GM19351 (cell line): Measurements from ENCODE around the gene BCAM.

Experiments used
- ATAC-seq: cut with Tn5 transposase; IDR thresholded peaks from one replicate; pipeline ENCODE4 v1.9.1; 2021; ENCODE audit warnings: mild to moderate bottlenecking, moderate library complexity; ENCODE audit not compliant: unreplicated experiment

Gene BCAM

DNA sequence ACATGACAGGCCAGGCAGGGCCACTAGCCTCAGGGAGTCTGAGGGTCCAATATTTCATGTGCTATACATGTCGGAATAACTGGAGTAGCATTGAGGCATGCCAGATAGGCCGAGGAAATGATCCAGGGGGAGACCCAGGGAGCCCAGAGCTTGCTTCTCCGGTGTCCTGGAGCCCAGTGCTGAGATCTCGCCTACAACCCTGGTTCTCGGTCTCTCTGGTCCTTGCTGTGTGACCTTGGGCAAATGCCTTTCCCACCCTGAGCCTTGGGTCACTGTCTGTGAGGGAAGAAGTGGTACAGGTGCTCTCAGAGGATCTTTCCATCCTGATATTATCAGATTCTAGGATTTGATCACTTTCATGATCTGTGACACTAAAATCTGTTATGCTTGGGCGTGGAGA is 19.9 kb upstream of the BCAM start:
- ATAC-seq = no peak

DNA sequence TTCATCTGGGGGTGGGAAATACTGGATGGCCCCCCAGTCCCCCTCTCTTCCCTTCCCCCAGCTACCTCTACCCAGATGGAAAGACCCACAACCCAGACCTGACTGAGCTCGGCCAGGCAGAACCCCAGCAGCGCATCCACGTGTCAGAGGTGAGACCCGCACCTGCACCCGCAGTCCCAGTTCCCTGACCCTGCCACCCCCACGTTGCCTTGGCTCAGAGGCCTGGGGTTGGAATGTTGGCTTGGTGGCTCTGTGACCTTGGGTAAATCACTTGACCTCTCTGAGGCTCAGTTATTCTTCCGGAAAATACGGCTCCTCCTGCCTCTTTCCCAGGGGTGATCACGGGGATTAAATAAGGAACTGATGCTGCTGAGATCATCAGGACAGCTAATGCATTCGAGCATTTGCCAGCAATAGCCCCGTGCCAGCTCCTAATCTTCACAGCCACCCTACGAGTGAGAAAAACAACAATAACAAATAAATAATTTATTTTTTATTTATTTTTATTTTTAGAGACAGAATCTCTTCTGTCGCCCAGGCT is 18.9 kb upstream of the BCAM start:
- no peak for ATAC-seq

DNA sequence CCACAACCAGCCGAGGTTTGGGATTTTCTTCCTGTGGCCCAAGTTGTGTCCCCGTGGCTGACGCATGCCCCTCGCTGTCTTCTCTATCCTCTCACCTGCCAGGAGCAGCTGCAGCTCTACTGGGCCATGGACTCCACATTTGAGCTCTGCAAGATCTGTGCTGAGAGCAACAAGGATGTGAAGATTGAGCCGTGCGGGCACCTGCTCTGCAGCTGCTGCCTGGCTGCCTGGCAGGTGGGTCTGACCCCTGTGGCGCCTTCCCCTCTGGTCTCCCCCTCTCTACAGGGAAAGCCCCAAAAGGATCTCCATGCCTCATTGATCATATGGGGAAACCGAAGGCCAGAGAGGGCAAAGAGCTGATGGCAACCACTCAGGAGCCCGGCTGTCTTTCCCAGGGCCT is 16.6 kb upstream of the BCAM start:
- no peak for ATAC-seq

DNA sequence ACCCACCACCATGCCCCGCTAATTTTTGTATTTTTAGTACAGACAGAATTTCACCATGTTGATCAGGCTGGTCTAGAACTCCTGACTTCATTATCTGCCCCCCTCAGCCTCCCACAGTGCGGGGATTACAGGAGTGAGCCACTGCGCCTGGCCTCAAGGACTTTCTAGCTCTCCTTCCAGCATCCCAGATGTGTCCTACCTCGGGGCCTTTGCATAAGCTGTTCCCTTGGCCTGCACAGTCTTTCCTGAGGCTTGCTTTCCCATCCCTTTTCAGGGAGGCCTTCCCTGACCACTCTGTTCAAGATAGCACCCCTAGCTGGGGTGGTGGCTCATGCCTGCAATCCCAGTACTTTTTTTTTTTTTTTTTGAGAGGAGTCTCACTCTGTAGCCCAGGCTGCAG is 14.3 kb upstream of the BCAM start:
- no peak for ATAC-seq

DNA sequence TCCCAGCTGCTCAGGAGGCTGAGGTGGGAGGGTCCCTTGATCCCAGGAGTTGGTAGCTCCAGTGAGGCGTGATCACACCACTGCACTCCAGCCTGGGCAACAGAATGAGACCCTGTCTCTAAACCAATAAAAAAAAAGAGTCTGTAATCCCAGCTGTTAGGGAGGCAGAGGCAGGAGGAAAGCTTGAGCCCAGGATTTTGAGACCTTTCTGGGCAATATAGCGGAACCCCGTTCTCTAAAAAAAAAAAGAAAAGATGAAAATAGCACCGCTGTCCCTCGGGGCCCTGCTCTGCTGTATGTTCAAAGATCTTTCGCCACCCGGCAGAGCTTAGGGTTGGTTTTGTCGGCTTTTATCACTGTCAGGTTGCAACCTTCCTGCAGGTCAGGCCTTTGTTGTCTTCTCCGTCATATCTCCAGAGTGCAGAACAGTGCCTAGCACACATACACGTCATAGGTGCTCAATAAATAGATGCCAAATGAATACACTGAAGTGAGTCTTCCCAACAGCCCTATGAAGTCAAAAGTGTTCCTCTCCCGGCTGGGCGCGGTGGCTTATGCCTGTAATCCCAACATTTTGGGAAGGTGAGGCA is 13.4 kb upstream of the BCAM start:
- no peak for ATAC-seq

DNA sequence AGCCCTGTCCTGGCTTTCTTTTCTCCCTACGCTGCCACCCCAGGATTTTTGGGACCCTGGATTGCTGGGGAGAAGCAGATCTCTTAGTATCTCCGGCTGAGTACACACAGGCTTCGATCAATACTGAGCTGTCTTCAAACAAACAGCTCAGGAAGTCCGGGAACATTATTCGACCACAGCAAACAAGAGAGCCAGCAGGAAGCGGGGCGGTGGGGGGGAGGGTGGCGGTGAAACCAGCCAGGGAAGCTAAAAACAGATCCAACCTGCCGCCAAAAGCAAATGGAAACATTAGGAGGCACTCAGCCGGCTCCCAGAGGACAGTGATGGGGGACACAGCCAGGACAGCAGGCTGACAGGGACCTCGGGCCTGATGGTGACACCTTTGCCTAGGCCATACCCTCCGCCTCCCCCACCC is 12.2 kb upstream of the BCAM start:
- no peak for ATAC-seq

DNA sequence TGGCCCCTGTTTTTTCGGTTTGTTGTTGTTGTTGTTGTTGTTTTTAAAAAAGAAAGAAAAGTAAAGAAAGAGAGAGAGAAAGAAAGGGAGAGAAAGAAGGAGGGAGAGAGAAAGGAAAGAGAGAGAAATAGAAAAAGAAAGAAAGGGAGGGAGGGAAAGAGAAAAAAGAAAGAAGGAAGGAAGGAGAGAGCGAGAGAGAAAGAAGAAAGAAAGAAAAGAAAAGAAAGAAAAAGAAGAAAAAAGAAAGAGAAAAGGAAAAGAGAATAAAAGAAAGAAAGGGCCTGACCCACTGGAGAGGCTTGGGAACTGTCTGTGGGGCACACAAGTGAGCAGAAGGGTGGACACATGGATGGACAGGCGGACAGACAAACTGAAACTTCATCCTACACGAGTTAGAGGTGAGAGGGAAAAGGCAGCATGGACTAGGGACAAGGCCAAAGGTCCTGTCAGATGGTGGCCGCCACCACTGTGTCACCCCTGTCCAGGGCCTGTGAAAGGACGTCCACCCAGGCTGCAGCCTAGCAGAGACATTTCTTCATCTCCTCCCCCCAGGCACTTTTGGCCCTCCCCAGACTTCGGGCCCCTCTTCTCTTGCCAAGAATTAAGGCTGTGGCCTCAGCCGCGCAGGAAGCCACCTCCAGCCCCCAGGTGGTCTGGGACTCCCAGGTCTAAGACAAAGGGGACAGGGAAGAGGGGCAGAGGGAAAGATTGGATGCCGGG is 9.1 kb upstream of the BCAM start:
- no peak for ATAC-seq

DNA sequence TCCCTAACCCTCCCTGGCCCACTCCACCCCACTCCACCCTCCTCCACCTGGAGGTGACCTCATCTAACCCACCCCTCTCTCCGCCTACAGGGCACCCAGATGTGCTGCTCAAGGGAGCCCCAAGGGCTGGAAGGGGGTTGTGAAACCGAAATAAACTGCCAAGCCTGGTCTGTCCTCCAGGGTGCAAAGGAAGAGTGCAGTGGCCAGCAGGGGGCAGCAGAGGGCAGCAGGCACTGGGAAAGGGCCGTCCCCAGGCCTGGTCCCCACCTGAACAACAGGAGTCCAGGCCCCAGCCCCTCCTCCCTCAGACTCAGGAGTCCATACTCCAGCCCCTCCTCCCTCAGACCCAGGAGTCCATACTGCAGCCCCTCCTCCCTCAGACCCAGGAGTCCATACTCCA is 8.4 kb upstream of the BCAM start:
- ATAC-seq = peak; percentile 75

DNA sequence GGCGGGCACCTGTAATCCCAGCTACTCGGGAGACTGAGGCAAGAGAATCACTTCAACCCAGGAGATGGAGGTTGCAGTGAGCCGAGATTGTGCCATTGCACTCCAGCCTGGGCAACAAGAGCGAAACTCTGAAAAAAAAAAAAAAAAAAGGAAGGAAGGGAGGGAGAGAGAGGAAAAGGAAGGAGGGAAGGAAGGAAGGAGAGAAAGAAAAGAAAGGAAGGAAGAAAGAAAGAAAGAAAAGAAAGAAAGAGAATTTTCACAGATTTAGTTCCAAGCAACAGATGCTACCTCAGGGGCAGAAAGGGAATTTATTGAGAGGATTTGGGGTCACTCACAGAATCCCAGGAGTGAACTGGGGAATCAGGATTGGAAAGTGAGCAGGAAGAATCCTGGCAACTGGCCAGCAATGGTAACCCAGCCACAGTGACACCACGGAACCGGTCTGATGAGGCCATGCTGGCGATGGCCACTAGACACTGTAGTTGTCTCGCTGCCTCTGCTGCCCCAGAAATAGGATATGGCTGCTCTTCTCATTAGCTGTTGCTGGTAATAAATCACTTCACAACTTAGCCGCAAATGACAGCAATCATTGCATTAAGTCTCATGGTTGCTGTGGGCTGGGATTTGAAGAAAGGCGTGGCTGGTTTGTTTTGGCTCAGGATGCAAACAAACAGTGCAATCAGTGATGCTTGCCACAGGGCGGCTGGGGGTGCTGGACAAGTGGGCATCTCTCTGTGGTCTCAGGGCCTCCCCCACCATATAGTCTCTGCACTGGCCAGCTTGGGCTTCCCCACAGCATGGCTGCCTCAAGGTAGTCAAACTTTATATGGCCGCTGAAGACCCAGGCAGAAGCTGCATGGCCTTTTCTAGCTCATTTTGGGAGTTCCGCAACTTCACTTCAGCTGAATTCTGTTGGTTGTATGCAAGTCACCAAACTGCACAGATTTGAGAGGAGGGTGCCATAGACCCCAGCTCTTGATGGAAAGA is 5.2 kb upstream of the BCAM start:
- no peak for ATAC-seq

DNA sequence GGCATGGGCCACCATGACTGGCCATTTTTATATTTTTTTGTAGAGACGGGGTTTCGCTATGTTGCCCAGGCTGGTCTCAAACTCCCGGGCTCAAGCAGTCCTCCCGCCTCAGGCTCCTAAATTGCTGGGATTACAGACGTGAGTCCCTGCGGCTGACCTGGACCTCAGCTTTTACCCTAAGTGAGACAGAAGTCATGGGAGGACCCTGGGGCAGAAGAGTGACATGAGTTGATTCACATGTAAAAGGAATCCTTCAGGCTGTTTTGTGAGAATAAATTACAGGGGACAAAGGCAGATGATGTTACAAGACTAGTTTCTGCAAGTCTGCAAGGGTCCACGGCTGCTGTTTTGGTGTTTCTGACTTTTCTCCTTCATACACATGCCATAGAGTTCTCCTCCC is 2.6 kb upstream of the BCAM start:
- ATAC-seq = no peak

DNA sequence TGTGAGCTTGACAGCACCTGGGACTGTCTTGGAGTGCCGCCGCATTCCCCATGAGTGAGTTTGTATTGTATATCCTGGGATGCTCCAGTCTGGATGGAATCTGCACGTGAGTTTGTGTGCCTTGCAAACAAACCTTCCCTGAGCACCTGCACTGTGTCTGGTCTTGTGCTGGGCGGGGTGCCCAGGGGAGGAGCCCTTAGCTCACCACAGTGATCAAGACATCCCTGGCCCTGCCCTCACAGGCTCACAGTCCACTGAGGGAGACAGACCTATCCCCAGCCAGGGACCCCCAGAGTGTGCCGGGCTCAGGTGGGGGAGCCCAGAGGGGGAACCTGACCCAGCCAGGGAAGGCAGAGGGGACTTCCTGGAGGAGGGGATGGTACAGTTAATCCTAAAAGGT is 1.7 kb upstream of the BCAM start:
- no peak for ATAC-seq

DNA sequence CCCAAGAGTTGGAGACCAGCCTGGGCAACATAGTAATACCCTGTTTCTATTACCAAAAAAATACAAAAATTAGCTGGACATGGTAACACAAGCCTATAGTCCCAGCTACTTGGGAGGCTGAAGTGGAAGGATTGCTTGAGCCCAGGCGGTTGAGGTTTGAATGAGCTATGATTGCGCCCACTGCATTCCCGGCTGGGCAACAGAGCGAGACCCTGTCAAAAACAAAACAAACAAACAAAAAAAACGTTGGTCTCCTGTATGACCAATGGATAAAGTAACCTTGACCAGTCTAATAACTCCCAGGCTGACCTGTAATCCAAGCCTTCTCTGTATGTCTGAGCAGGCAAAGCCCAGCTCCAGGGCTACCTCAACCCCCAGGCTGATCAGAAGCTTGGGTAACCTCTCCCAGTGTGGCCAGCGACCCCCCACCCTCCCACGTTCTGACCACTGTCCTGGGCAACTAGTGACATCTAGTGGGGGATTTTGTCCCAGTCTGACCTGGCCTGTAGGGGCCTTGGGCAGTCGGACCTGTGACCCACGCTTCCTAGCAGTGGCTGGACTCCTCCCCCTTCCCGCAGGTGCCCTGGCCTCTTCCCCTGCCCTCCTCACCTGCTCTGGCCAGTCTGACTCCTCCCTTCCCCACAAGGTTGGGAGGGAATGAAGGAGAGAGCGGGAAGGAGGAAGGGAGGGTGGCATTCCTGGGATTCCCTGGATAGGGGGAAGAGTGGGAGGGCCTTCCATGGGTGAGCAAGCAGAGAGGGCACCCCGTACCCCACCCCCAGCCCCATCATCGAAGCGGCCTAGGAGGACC is 1.0 kb upstream of the BCAM start:
- ATAC-seq = no peak

DNA sequence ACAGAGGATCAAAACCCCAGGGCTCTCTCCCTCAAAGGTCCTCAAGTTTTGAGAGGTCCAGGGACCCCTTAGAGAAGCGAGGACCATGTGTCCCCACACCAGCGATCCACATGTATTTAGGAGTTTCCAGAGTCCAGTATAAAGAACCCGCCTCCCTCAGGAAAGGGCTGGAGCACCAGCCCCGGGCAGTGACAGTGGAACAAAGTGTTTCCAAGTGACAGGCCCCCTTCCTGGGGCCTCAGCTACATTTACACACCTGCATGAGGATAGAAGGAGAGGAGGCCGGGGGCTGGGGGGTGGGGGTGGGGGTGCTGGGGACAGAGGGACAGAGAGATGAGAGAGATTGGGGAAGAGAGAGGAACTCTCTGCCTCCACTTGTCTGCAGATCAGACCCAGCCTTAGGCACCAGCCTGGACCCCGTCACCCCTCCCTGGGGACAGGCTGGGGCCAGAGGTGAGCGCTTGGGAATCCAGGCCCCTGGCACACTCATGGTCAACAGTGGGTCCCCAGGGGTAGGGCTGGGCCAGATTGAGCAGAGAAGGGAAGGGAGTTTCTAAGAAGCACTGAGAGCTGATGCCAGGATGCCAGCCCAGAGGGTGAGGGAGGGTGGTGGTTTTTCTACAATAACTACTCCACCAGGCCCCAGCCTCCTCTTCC is 802 bp downstream of the BCAM start:
- no peak for ATAC-seq

DNA sequence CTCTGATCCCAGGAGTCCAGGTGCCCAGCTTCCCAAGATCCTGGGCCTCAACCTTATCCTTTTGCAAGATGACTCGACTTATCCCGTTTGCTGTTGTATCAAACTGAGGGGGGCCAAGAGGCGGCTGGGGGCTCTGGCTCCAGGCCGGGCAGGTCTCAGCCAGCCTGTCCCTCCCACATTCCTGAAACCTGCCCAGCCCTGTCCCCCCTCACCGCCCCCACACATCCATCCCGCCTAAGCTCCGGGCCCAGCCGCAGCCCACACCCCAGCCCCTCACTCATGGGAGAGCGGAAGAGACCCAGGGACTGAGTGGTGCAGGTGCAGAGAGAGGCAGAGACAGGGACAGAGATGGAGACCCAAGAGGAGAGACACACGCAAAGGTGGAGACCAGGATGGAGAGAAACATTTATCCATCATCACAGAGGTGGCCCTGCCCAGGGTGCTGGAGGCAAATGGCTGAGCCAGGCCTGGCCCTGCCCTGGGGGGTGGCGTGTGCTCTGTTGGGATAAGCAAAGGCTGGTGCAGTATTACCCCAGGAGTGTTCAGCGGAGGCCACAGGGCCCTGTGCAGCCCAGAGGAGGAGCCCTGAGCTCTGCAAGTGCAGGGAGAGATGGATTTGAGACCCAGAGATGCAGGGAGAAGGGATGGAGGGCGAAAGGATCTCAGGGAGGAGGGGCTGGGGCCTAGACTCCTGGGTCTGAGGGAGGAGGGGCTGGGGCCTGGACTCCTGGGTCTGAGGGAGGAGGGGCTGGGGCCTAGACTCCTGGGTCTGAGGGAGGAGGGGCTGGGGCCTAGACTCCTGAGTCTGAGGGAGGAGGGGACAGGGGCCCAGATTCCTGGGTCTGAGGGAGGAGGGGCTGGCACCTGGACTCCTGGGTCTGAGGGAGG is 1.6 kb downstream of the BCAM start:
- ATAC-seq = no peak

DNA sequence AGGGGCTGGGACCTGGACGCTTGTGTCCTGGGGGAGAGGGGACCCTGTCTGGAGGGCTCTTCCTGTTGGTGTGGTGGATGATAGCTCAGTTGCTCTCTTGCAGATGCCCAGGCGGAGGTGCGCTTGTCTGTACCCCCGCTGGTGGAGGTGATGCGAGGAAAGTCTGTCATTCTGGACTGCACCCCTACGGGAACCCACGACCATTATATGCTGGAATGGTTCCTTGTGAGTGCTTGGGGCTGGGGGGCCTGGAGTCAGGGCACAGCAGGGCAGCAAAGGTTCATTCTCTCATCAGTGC is 2.2 kb downstream of the BCAM start:
- no peak for ATAC-seq

DNA sequence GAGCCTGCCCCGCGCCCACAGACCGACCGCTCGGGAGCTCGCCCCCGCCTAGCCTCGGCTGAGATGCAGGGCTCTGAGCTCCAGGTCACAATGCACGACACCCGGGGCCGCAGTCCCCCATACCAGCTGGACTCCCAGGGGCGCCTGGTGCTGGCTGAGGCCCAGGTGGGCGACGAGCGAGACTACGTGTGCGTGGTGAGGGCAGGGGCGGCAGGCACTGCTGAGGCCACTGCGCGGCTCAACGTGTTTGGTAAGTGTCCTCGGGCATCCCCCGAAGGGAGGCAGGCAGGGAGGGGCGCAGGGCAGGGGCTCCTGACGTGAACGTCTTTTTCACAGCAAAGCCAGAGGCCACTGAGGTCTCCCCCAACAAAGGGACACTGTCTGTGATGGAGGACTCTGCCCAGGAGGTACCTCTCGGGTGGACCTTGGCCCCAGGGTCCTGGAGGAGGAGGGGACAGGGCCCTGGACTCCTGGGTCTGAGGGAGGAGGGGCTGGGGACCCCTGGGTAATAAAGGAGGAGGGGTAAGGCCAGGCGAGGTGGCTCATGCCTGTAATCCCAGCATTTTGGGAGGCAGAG is 3.3 kb downstream of the BCAM start:
- no peak for ATAC-seq

DNA sequence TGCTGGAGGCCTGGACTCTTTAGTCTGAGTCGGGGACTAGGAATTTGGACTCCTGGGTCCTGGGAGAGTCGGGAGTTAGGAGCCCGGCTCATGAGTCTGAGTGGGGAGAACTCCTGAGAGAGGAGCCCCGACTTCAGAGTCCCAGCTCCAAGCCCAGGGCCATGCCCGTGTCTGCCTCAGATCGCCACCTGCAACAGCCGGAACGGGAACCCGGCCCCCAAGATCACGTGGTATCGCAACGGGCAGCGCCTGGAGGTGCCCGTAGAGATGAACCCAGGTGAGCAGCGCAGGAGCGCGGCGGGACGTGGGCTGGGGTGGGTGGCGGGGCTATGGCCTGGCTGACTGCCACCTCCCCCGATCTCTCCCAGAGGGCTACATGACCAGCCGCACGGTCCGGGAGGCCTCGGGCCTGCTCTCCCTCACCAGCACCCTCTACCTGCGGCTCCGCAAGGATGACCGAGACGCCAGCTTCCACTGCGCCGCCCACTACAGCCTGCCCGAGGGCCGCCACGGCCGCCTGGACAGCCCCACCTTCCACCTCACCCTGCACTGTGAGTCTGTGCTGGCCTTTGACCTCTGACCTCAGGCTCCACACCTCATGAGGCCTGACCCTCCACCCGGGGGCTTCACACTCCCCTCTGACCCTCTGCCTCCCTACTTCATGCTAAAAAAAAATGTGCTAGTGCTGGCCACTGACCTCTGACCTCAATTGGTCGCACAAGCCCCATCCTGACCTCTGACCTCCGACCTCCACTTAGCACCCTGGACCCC is 4.4 kb downstream of the BCAM start:
- ATAC-seq = no peak

DNA sequence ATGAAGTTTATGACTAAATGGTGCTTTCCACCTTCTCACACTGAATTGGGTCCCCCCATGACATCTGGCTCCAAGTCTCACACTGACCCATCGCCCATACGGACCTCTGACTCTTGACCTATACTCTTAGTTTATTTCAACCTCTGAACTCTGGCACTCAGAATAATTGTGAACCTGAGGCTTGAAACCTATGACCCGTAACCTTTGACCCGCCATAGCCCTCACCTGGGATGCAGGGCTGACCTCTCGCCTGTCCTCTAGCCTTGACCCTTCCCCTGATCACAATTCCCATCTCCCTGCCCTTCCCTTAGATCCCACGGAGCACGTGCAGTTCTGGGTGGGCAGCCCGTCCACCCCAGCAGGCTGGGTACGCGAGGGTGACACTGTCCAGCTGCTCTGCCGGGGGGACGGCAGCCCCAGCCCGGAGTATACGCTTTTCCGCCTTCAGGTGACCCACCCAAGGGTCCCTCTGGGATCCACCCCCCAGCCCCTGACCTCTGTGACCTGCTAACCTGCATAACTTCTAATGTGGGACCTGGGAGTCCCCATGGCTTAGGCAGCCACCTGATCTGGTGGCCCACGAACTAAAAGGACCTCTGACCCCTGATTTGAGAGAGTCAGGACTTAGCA is 5.1 kb downstream of the BCAM start:
- ATAC-seq = no peak
